HUES48 (cell line): Measurements from ENCODE around the gene GRIN2A.

Experiments used
- H3K27ac ChIP-seq: one replicate; pipeline ENCODE4 v1.7.0; 2013; ENCODE audit warnings: low read depth, low read length, inconsistent platforms
- H3K27me3 ChIP-seq: 2 replicates; pipeline ENCODE4 v1.6.1; 2013; ENCODE audit warnings: mild to moderate bottlenecking, low read length; ENCODE audit not compliant: control insufficient read depth, insufficient read depth
- H3K36me3 ChIP-seq: 2 replicates; pipeline ENCODE4 v1.6.1; 2013; ENCODE audit warnings: low read length; ENCODE audit not compliant: control insufficient read depth, insufficient read depth
- H3K4me1 ChIP-seq: 2 replicates; pipeline ENCODE4 v1.6.1; 2013; ENCODE audit warnings: mild to moderate bottlenecking, low read length; ENCODE audit not compliant: control insufficient read depth, insufficient read depth
- H3K4me3 ChIP-seq: 2 replicates; pipeline ENCODE4 v1.5.1; 2013; ENCODE audit warnings: mild to moderate bottlenecking, low read depth, low read length
- H3K9ac ChIP-seq: 2 replicates; pipeline ENCODE4 v1.6.1; 2013; ENCODE audit warnings: mild to moderate bottlenecking, low read depth, low read length, moderate library complexity
- H3K9me3 ChIP-seq: 2 replicates; pipeline ENCODE4 v1.6.1; 2013; ENCODE audit warnings: low read length; ENCODE audit not compliant: control insufficient read depth, insufficient read depth

The GRIN2A gene

GRCh38 chr16:9820476-9821246 is 361.6 kb downstream of the GRIN2A start:
- Histone ChIP-seq H3K9ac (no peak overlapping the region), H3K27me3 (no peaks in the 10 kb centered on the region), H3K9me3 (no peaks in the 10 kb centered on the region), H3K36me3 (no peaks in the 10 kb centered on the region), H3K4me3 (peak overlapping the region; percentile 15), H3K27ac (peak overlapping the region; percentile 85), H3K4me1 (peaks cover 65% of the 10 kb centered on the region)

GRCh38 chr16:9818702-9819101 is 363.5 kb downstream of the GRIN2A start:
- Histone ChIP-seq H3K4me1 (peaks cover 75% of the 10 kb centered on the region), H3K9me3 (no peaks in the 10 kb centered on the region), H3K27me3 (no peaks in the 10 kb centered on the region), H3K27ac (no peak overlapping the region), H3K36me3 (no peaks in the 10 kb centered on the region), H3K9ac (no peak overlapping the region), H3K4me3 (no peak overlapping the region)

GRCh38 chr16:9817586-9817985 is 364.6 kb downstream of the GRIN2A start:
- Histone ChIP-seq H3K4me3 (no peak overlapping the region), H3K9ac (no peak overlapping the region), H3K4me1 (peaks cover 74% of the 10 kb centered on the region), H3K36me3 (no peaks in the 10 kb centered on the region), H3K9me3 (no peaks in the 10 kb centered on the region), H3K27me3 (no peaks in the 10 kb centered on the region), H3K27ac (no peak overlapping the region)

GRCh38 chr16:9816644-9817043 is 365.6 kb downstream of the GRIN2A start:
- Histone ChIP-seq H3K27me3 (no peaks in the 10 kb centered on the region), H3K27ac (peak overlapping the region; percentile 71), H3K4me1 (peaks cover 64% of the 10 kb centered on the region), H3K9ac (no peak overlapping the region; the same call in 1 of the 2 replicates), H3K4me3 (peak overlapping the region; percentile 29; the same call in 1 of the 2 replicates), H3K36me3 (no peaks in the 10 kb centered on the region), H3K9me3 (no peaks in the 10 kb centered on the region)

- Histone ChIP-seq H3K4me3 (no peak overlapping the region), H3K9ac (no peak overlapping the region), H3K9me3 (no peaks in the 10 kb centered on the region)
These were observed 368.6 kb downstream of the GRIN2A start for GRCh38 chr16:9813665-9814064.

GRCh38 chr16:9808210-9808609 is 374.0 kb downstream of the GRIN2A start:
- Histone ChIP-seq H3K27me3 (no peaks in the 10 kb centered on the region), H3K36me3 (no peaks in the 10 kb centered on the region), H3K27ac (no peak overlapping the region), H3K4me1 (no peaks in the 10 kb centered on the region), H3K9ac (no peak overlapping the region), H3K9me3 (no peaks in the 10 kb centered on the region), H3K4me3 (no peak overlapping the region)

More at GRCh38 chr16:9813665-9814064, 368.6 kb downstream of the GRIN2A start:
- Histone ChIP-seq H3K36me3 (no peaks in the 10 kb centered on the region), H3K27me3 (no peaks in the 10 kb centered on the region), H3K27ac (no peak overlapping the region), H3K4me1 (peaks cover 38% of the 10 kb centered on the region)

- no peaks in the 10 kb centered on the region for H3K4me1 ChIP-seq
- no peaks in the 10 kb centered on the region for H3K36me3 ChIP-seq
- no peak overlapping the region for H3K4me3 ChIP-seq
- H3K27ac ChIP-seq, result no peak overlapping the region
- no peak overlapping the region for H3K9ac ChIP-seq
- no peaks in the 10 kb centered on the region for H3K9me3 ChIP-seq
- H3K27me3 ChIP-seq, result no peaks in the 10 kb centered on the region
These were observed 374.9 kb downstream of the GRIN2A start for GRCh38 chr16:9807302-9807701.

- no peaks in the 10 kb centered on the region for H3K9me3 ChIP-seq
- H3K4me3 ChIP-seq, result no peak overlapping the region
- no peaks in the 10 kb centered on the region for H3K4me1 ChIP-seq
- no peak overlapping the region for H3K27ac ChIP-seq
- no peaks in the 10 kb centered on the region for H3K27me3 ChIP-seq
- H3K36me3 ChIP-seq, result no peaks in the 10 kb centered on the region
- no peak overlapping the region for H3K9ac ChIP-seq
These were observed 377.1 kb downstream of the GRIN2A start for GRCh38 chr16:9805109-9805508.

GRCh38 chr16:9802160-9802559 is 380.1 kb downstream of the GRIN2A start:
- no peaks in the 10 kb centered on the region for H3K9me3 ChIP-seq
- H3K36me3 ChIP-seq, result no peaks in the 10 kb centered on the region
- H3K27ac ChIP-seq, result no peak overlapping the region
- H3K9ac ChIP-seq, result no peak overlapping the region
- no peaks in the 10 kb centered on the region for H3K27me3 ChIP-seq
- no peak overlapping the region for H3K4me3 ChIP-seq
- H3K4me1 ChIP-seq, result no peaks in the 10 kb centered on the region

GRCh38 chr16:9801651-9802050 is 380.6 kb downstream of the GRIN2A start:
- no peaks in the 10 kb centered on the region for H3K36me3 ChIP-seq
- H3K27me3 ChIP-seq, result no peaks in the 10 kb centered on the region
- H3K9me3 ChIP-seq, result no peaks in the 10 kb centered on the region
- no peaks in the 10 kb centered on the region for H3K4me1 ChIP-seq
- H3K4me3 ChIP-seq, result no peak overlapping the region
- no peak overlapping the region for H3K9ac ChIP-seq
- no peak overlapping the region for H3K27ac ChIP-seq

GRCh38 chr16:9800186-9800738 is 382.0 kb downstream of the GRIN2A start:
- H3K9me3 ChIP-seq, result no peaks in the 10 kb centered on the region
- H3K36me3 ChIP-seq, result no peaks in the 10 kb centered on the region
- H3K4me1 ChIP-seq, result no peaks in the 10 kb centered on the region
- H3K9ac ChIP-seq, result no peak overlapping the region
- H3K27me3 ChIP-seq, result no peaks in the 10 kb centered on the region
- H3K27ac ChIP-seq, result no peak overlapping the region
- H3K4me3 ChIP-seq, result no peak overlapping the region
